Measurements from ENCODE around the gene BCL11B. TPM values are rescaled to one million over a fixed set of nuclear protein-coding genes. Genes with fewer than 3 reads are reported as not detected.

Gene BCL11B
- total and polyA plus RNA-seq, 2 donors (not counting 1 experiment from before 2014, with no cell fraction given) = under 0.01 TPM; not detected in 1

- no peaks in the 10 kb centered on the region for H3K36me3 ChIP-seq (ENCODE audit: control insufficient read depth, insufficient read depth, low read length)
- no peaks in the 10 kb centered on the region for H4K20me1 ChIP-seq (ENCODE audit: control insufficient read depth, extremely low read depth, insufficient read depth, low read length)
- no peak overlapping the region for H3K4me2 ChIP-seq (ENCODE audit: extremely low read depth, insufficient read depth, low read length)
- no peaks in the 10 kb centered on the region for H3K4me1 ChIP-seq (ENCODE audit: control insufficient read depth, extremely low read depth, insufficient read depth, low read length)
- H2AFZ ChIP-seq (ENCODE audit: low read length) = no peak overlapping the region
- no peak for DNase-seq (ENCODE audit: low read depth in 2 of 2)
- TF ChIP-seq CTCF (conservative IDR thresholded peaks at IDR 0.05 in 1 of 2, IDR thresholded peaks at IDR 0.05 in 1 of 2; ENCODE audit: low read depth in 1 of 2, low read length in 2 of 2) (no peak), EZH2 (IDR thresholded peaks at IDR 0.05; ENCODE audit: low read length, missing control alignments) (no peak)
- no peak overlapping the region for H3K27ac ChIP-seq (ENCODE audit: insufficient read depth, low read length)
- H3K9me3 ChIP-seq (ENCODE audit: control insufficient read depth, insufficient read depth, low read depth, low read length) = no peaks in the 10 kb centered on the region
- H3K27me3 ChIP-seq (ENCODE audit: control insufficient read depth, insufficient read depth, low read length) = no peaks in the 10 kb centered on the region
- no peaks in the 10 kb centered on the region for H3K79me2 ChIP-seq (ENCODE audit: control insufficient read depth, insufficient read depth, low read length)
- no peak overlapping the region for H3K9ac ChIP-seq (ENCODE audit: insufficient read depth, low read length)
- no peak overlapping the region for H3K4me3 ChIP-seq (replicated peaks in 1 of 4; ENCODE audit: control extremely low read depth in 1 of 4, insufficient read depth in 1 of 4, low read depth in 3 of 4, low read length in 4 of 4)
Observed at GRCh38 chr14:99124482-99125105, 147.4 kb downstream of the BCL11B start.

- TF ChIP-seq EZH2 (IDR thresholded peaks at IDR 0.05; ENCODE audit: low read length, missing control alignments) (no peak), CTCF (conservative IDR thresholded peaks at IDR 0.05 in 1 of 2, IDR thresholded peaks at IDR 0.05 in 1 of 2; ENCODE audit: low read depth in 1 of 2, low read length in 2 of 2) (no peak)
- H3K79me2 ChIP-seq (ENCODE audit: control insufficient read depth, insufficient read depth, low read length) = no peaks in the 10 kb centered on the region
- no peaks in the 10 kb centered on the region for H3K36me3 ChIP-seq (ENCODE audit: control insufficient read depth, insufficient read depth, low read length)
- no peak overlapping the region for H3K9ac ChIP-seq (ENCODE audit: insufficient read depth, low read length)
- H2AFZ ChIP-seq (ENCODE audit: low read length) = no peak overlapping the region
- no peak overlapping the region for H3K4me3 ChIP-seq (replicated peaks in 1 of 4; ENCODE audit: control extremely low read depth in 1 of 4, insufficient read depth in 1 of 4, low read depth in 3 of 4, low read length in 4 of 4)
- H3K27ac ChIP-seq (ENCODE audit: insufficient read depth, low read length) = no peak overlapping the region
- DNase-seq (ENCODE audit: low read depth in 2 of 2) = no peak
- no peak overlapping the region for H3K4me2 ChIP-seq (ENCODE audit: extremely low read depth, insufficient read depth, low read length)
- H4K20me1 ChIP-seq (ENCODE audit: control insufficient read depth, extremely low read depth, insufficient read depth, low read length) = no peaks in the 10 kb centered on the region
- no peaks in the 10 kb centered on the region for H3K9me3 ChIP-seq (ENCODE audit: control insufficient read depth, insufficient read depth, low read depth, low read length)
- no peaks in the 10 kb centered on the region for H3K27me3 ChIP-seq (ENCODE audit: control insufficient read depth, insufficient read depth, low read length)
- no peaks in the 10 kb centered on the region for H3K4me1 ChIP-seq (ENCODE audit: control insufficient read depth, extremely low read depth, insufficient read depth, low read length)
Observed at GRCh38 chr14:99123208-99123870, 148.7 kb downstream of the BCL11B start.

- H4K20me1 ChIP-seq (ENCODE audit: control insufficient read depth, extremely low read depth, insufficient read depth, low read length) = no peaks in the 10 kb centered on the region
- no peaks in the 10 kb centered on the region for H3K27me3 ChIP-seq (ENCODE audit: control insufficient read depth, insufficient read depth, low read length)
- TF ChIP-seq EZH2 (IDR thresholded peaks at IDR 0.05; ENCODE audit: low read length, missing control alignments) (no peak), CTCF (conservative IDR thresholded peaks at IDR 0.05 in 1 of 2, IDR thresholded peaks at IDR 0.05 in 1 of 2; ENCODE audit: low read depth in 1 of 2, low read length in 2 of 2) (no peak)
- H3K9ac ChIP-seq (ENCODE audit: insufficient read depth, low read length) = no peak overlapping the region
- no peaks in the 10 kb centered on the region for H3K9me3 ChIP-seq (ENCODE audit: control insufficient read depth, insufficient read depth, low read depth, low read length)
- no peak overlapping the region for H2AFZ ChIP-seq (ENCODE audit: low read length)
- no peaks in the 10 kb centered on the region for H3K4me1 ChIP-seq (ENCODE audit: control insufficient read depth, extremely low read depth, insufficient read depth, low read length)
- no peaks in the 10 kb centered on the region for H3K79me2 ChIP-seq (ENCODE audit: control insufficient read depth, insufficient read depth, low read length)
- no peaks in the 10 kb centered on the region for H3K36me3 ChIP-seq (ENCODE audit: control insufficient read depth, insufficient read depth, low read length)
- DNase-seq (ENCODE audit: low read depth in 2 of 2) = no peak
- no peak overlapping the region for H3K27ac ChIP-seq (ENCODE audit: insufficient read depth, low read length)
- H3K4me3 ChIP-seq (replicated peaks in 1 of 4; ENCODE audit: control extremely low read depth in 1 of 4, insufficient read depth in 1 of 4, low read depth in 3 of 4, low read length in 4 of 4) = no peak overlapping the region
- H3K4me2 ChIP-seq (ENCODE audit: extremely low read depth, insufficient read depth, low read length) = no peak overlapping the region
Observed at GRCh38 chr14:99122521-99123125, 149.4 kb downstream of the BCL11B start.
